Sigmoid colon (tissue), 4 donors: ENCODE data around the gene ZNF3.

Experiments used
- CTCF ChIP-seq, 4 experiments: fragments of 450-650 bp in 3 of 4; fragments of 200-600 bp in 1 of 4; IDR thresholded peaks; one replicate each; pipeline ENCODE4 v1.5.1; 2016 to 2019; ENCODE audit warnings: antibody characterized with exemption in 4 of 4, mild to moderate bottlenecking in 3 of 4, moderate library complexity in 2 of 4
- POLR2A ChIP-seq, 2 donors: fragments of 450-650 bp; IDR thresholded peaks; one replicate each; pipeline ENCODE4 v1.6.1; 2016; ENCODE audit warnings: antibody characterized with exemption in 2 of 2, mild to moderate bottlenecking in 2 of 2, moderate library complexity in 2 of 2
- POLR2AphosphoS5 ChIP-seq, 4 donors: sonication (generic); formaldehyde crosslinking; IDR thresholded peaks; one replicate each; pipeline ENCODE4 v1.6.1; 2017; ENCODE audit warnings: antibody characterized with exemption in 4 of 4

DNA sequence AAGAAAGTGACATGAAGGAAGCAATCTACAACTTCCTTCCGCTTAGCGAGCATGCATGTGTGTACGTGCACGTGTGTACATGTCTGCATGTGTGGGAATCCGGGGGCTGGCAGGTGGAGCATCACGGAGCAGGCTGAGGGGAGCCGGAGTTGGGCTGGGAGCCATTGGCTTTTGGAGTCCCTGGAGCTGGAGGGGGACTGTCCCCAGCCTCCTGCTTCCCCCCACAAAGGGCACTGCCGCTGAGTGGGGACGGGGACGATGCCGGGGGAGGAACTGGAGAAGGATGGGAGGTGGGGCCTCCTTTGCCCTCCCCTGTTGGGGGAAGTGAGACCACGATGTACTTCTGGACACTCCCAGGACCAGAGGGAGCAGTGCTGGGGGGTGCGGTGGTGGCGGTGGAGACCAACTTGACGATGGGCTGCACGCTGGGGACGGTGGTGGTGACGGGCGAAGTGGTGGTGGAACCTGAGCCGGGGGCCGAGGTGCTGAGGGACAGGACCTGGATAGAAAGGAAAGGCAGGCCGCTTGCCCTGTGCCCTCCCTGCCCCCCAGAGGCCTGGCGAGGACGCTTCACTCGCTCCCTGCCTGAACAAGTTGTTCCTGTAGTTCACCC is 25.7 kb upstream of the ZNF3 start:
- no peak for TF ChIP-seq CTCF (IDR thresholded peaks at IDR 0.05)
- no peak for TF ChIP-seq POLR2AphosphoS5 (IDR thresholded peaks at IDR 0.05)
- no peak for TF ChIP-seq POLR2A (IDR thresholded peaks at IDR 0.05)
